SK-N-SH (cell line): ENCODE results near the gene ZMIZ1.

Source experiments
- CTCF ChIP-seq: fragments of 200-600 bp; sonication (generic); IDR thresholded peaks from 2 replicates; pipeline ENCODE4 v1.6.1; 2017; ENCODE audit warnings: antibody characterized with exemption, mild to moderate bottlenecking, moderate library complexity
- GABPA ChIP-seq: IDR thresholded peaks from 2 replicates; pipeline ENCODE4 v1.4.0; 2012; ENCODE audit warnings: low read depth, mild to moderate bottlenecking
- POLR2AphosphoS5 ChIP-seq: IDR thresholded peaks from 2 replicates; pipeline ENCODE4 v1.6.1; 2012; ENCODE audit warnings: low read depth, low read length
- RAD21 ChIP-seq: IDR thresholded peaks from 2 replicates; pipeline ENCODE4 v1.6.1; 2012; ENCODE audit warnings: mild to moderate bottlenecking, low read length
- RCOR1 ChIP-seq: fragments of 150-350 bp; IDR thresholded peaks from 2 replicates; pipeline ENCODE4 v1.6.1; 2017; ENCODE audit warnings: antibody characterized with exemption, low read length
- RXRA ChIP-seq: IDR thresholded peaks from 2 replicates; pipeline ENCODE4 v1.4.0; 2012; ENCODE audit warnings: low read depth, mild to moderate bottlenecking, borderline replicate concordance
- TAF1 ChIP-seq: IDR thresholded peaks from 2 replicates; pipeline ENCODE4 v1.6.1; 2012; ENCODE audit warnings: low read depth, mild to moderate bottlenecking, low read length, moderate library complexity, borderline replicate concordance

- TF ChIP-seq RAD21 (no peak), POLR2AphosphoS5 (no peak), CTCF (no peak), GABPA (no peak), RCOR1 (no peak), RXRA (no peak), TAF1 (no peak)
Observed at GRCh38 chr10:79125092-79125491, 56.3 kb downstream of the ZMIZ1 start.
